NCI-H1694 treated with DMSO at 0.1 percent for 48 hours (cell line): ENCODE measurements around the gene LMF2.

ENCODE experiments used
- DNase-seq: peaks from one replicate; lab custom pipeline; 2025; lab: John Stamatoyannopoulos, UW

LMF2 gene

DNA sequence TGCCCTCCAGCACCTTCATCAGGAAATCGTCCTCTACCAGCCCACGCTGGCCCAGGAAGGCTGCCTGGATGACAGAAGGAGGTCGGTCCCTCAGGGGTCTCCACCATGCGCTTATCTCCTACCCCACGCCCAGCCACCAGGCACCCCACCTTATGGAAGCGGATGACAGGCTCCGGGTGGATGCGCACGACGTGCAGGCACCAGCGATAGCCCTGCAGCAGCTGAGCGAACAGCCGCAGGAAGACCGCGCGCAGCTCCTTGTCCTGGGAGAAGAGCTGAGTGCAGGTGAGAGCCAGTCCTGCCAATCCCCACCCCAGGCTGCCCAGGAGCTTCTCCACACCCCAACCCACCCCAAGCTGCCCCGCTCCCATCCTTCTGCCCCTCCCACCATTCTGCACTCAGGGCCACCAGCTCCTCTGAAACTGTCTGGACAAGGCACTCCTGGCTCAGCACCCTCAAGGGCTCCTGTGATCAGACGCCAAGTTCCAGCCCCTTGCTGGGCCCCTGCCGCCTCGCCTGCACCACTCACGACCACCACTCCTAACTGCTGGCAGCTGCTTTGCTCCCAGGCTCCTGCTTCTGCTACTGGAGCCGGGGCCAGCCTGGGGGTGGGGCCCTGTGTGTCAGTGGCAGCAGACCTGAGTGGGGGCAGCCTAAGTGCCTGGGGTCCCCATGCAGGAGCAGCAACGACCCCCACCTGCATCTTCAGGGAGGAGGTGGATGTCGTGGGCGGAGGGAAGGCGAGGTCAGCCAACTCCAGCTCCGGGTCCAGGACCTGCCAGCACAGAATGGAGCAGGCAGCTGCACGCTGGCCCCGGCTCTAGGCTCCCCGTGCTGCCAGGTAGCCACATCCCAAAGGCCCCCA, 42.2 kb downstream of the LMF2 start:
- DNase-seq: no peak

DNA sequence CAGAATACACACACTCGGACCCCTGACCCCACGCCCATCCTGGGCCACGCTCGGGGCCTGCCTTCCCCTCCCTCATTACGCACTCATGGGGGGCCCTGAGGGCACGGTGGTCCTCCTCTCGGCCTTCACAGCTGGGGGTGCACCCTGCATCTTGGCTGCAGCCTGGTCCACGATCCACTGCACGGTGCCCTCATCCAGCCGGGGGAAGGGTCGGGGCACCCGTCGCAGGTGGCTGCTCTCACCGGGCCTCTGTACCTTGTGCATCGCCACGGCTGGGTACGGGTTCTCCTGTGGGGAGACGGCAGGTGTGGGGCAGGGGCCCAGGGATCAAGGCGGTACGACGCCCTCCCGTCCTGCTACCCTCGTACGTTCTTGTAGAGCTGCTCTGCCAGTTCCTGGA, 43.1 kb downstream of the LMF2 start:
- no peak for DNase-seq

DNA sequence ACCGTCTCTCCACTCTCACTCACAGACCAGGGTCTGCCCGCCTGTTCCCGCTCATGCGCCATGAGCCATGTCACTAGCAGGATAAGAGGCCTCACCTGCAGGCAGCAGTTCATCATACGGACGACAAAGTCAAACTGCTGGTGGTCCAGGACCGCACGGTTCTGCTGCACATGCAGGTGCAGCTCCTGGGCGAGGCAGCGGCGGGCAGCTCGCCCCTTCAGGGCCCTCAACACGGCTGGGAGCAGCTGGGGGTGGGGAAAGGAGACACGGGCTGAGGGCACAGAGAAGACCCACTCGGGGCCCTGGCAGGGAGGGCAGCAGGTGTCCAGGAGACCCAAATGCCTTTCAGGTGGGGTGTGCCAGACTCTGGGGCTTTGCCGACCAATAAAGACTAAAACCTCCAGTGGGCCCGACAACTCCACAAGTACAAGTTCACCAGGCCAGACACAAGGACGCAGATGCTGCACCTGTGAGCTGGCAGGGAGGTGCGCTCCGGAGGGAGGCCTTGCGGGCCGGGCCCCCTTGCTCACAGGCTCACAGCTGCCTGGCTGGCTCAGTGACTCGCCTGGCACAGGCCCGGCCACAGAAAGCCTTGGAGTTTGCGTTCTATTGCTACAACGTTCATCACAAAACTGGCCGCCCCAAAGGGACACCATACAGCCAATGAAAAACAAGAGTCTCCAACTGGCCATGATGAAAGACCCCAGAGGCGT, 44.2 kb downstream of the LMF2 start:
- DNase-seq: no peak

DNA sequence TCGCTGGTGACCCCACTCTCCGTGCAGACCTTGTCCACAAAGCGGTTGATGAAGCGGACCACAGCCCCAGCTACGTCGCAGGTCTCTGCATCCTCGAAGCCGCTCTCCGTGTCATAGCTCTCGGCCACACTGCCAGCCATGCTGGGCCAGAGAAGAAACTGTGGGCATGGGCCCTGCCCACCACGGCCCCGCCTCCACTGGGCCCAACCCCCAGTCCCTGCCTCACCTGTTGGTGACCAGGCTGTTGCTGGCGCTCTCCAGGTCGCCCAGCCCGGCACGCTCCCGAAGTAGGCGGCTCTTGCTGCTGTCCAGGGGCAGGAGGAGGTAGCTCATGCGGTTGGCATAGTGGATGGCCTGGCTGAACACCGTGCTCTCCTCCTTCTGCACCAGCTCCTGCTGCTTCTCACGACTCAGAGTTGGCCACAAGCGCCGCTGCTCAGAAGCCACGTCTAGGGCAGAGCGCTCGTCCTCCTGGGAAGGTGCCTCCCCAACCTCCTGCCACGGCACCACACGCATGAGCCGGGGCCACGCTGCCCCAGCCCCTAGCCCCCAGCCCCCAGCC, 45.4 kb downstream of the LMF2 start:
- no peak for DNase-seq

DNA sequence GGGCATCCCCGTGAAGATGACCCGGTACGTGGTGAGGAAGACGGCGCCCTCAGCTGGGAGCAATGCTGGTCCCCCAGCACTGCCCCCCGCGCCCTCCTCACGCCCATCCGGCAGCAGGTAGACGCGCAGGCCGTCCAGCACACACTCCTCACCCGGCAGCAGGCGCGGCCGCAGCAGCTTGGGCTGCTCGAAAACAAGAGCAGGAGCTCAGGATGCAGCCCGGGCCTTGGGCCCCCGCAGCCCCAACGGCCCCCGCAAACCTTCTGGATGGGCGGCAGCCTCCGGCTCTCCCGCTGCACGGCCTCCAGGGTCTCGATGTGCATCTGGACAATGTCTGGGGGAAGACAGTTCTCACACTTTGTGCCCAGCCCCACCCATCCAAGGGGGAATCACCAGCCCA, 46.0 kb downstream of the LMF2 start:
- DNase-seq: no peak

DNA sequence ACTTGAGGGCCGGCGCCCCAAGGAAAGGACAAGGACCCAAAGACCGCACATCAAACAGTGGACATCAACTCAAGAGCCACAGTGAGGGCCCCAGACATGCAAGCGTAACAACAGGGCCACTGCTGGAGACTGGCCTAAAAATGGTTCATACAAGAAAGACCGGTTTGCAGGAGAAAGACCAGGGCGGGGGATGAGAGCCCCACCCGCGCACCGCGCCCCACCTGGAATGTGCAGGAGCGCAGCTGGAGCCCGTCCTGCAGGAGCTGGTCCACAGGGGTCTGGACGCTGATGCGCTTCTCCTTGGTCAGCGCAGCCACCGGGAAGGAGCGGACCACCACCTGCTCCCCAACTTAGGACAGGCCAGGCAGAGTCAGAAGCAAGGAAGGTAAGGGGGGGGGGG, 46.6 kb downstream of the LMF2 start:
- no peak for DNase-seq

DNA sequence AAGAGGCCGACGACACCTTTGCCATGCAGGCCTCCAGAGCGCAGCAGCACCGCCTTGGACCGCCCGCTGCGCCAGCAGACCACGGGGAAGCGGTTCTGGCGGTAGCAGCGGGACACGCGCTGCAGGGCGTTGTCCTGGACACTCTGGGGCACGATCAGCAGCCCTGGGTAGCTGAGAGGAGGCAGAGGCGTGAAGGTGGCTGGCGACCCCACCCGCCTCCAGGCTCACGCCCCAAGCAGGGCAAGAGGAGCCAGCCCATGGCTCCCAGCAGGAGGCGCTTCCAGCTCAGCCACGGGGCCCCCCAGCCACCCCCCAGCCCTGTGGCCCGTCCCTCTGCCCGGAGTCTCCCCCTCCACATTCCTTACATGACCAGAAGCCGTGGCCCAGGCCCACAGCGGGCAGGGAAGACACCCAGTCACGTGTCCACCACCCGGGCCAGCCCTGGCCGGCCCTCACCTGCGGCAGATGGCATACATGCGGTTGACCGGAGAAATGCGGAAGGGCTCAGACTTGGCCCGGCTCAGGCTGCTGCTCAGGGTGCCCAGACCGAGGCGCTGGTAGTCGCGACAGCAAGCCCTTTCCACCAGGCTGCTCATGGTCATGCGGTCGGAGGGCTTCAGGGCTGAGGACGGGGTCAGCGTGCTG, 47.9 kb downstream of the LMF2 start:
- no peak for DNase-seq

DNA sequence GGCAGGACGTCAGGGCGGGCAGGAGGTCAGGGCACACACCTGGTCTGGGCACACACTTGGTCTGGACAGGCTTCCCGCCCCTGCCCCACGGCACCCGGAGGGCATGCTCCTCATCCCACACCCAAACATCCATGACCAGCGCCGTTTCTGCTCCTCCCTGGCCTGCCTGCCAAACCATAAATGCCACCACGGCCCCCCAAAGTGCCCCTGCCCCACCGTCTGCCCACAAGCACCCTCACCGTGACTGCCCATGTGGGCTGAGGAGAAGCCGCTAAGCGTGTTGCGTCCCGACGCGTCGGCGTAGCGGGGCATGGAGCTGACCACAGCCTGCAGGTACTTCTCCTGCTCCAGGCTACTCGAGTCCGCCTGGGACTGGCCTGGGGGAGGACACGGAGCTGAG, 48.5 kb downstream of the LMF2 start:
- DNase-seq: no peak

DNA sequence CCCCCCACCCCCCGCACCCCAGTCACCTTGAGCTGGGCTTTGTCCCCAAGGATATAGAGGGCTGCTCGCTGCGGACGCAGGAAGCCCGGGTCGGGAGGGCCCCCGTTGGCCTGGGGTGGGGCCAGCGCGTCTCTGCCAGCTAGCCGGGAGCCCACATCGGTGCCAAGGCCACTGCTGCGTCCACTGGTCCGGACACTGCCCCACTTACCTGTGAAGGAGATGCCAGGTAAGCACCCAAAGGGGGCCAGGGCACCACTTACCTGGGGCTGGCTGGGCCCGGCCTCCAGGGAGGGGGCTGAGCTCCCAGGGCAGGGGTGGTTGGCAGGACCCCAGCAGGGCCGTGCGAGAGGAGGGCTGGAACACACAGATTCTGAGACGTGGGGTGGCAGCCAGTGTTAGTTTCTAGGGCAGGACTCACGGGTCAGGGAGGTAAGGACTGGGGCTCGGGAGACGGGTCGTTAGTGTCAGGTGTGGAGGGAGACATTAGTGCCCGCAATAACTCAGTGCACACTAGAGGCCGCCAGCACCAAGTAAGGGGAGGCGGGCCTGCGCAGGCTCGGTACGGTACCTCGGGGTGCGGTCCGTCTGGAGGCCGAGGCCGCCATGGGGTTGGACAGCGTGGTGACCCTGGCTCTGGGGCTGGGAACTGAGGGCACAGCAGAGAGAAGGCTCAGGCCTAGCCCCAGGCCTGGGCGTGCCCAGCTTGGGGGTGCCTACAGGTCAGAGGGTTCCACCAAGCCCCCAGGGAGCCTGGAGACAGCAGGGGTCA, 50.9 kb downstream of the LMF2 start:
- DNase-seq: no peak

DNA sequence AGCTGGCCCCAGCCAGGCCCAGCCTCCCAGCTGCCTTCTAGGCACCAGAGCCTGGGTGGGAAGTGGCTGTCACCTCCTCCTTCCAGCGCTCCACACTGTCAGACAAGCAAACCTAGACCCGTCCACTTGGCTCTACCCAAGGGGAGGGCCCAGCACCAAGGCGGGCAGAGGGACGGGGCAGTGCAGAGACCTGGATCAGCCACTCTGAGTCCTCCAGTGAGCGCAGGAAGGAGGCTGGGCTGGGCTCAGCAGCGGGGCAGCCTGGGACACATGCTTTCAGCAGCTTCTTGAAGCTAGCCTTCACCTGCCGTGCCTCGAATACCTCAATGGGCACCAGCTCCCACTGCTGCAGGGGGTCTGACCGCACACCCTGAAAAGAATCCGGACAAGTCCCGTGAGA, 51.5 kb downstream of the LMF2 start:
- no peak for DNase-seq

DNA sequence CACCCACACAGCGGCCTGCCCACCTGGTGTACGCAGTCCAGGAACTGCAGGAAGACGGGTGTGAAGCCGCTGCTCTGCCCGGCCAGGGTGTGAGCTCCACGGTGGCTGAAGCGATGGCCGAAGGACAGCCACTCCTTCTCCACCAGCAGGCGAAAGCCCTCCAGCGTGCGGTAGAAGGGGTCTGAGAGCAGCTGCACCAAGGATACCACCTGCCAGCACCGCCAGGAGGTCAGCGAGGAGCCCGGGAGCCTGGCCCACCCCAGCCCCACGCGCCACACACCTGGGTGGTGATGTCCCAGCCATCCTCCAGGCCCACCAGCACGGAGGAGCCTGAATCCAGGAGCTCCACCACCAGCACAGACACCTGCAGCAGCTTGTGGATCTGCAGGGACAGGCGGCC, 52.3 kb downstream of the LMF2 start:
- DNase-seq: no peak

DNA sequence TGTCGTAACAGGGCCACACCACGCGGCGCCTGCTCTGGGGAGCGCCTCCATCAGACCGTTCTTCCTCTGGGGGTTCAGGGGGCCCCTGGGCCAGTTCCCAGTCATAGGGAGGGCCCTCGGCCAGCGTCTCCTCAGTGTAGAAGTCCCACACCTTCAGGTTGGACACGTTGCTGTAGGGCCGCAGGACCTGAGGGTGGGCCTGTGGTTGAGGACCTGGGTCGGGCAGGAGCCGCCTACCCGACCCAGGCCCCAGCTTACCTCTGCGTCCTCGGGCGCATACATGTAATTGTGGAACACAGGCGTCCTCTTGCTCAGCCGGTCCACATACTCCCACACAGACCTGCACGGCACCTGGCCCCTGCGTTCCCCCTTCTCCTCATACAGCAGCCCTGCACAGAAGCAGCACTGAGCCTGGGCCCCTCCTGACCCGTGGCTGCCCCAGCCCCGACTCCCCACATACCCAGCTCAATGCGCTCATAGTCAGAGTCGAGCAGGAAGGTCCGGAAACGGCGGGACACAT, 52.9 kb downstream of the LMF2 start:
- no peak for DNase-seq
